Measurements from ENCODE around the gene ETF1.

ETF1 gene

GRCh38 chr5:138560971-138561370 is 17.9 kb upstream of the ETF1 start:
- no peak for DNase-seq

DNA sequence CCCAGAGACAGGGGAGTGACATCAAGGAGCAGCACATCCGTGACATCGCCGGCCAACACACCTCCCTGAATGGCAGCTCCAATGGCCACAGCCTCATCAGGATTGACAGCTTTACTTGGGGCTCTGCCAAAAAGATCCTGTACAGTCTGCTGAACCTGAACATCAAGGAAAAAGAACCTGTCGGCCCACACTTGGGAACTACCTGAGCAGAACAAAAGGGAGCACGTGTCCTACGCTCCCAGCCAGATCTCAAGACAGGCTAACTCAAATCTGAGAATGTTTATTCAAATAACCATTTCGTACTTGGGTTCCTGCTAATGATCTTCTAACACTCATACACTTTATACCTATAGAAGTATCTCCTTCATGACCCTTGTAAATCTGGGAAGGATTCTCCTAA is 16.9 kb upstream of the ETF1 start:
- no peak for DNase-seq

- no peak for DNase-seq
Measured at GRCh38 chr5:138557677-138558076, 14.6 kb upstream of the ETF1 start.

DNA sequence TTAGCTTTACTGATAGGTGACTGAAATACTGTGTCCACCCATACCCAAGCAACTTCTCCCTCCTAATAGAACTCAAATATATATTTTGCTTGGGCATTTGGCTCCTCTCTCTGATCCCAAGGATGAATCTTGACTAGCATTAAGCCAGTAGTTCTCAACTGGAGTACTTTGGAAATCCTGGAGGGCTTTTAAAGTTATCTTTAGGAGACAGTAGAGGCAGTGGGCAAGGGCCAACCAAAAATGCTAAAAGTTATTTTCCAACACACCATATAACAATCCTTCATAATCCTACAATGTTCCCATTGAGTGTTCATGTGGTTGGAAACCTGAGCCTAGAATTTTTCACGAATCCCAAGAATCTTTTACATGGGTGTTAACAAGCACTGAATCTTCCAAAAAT is 11.1 kb upstream of the ETF1 start:
- DNase-seq: no peak

DNA sequence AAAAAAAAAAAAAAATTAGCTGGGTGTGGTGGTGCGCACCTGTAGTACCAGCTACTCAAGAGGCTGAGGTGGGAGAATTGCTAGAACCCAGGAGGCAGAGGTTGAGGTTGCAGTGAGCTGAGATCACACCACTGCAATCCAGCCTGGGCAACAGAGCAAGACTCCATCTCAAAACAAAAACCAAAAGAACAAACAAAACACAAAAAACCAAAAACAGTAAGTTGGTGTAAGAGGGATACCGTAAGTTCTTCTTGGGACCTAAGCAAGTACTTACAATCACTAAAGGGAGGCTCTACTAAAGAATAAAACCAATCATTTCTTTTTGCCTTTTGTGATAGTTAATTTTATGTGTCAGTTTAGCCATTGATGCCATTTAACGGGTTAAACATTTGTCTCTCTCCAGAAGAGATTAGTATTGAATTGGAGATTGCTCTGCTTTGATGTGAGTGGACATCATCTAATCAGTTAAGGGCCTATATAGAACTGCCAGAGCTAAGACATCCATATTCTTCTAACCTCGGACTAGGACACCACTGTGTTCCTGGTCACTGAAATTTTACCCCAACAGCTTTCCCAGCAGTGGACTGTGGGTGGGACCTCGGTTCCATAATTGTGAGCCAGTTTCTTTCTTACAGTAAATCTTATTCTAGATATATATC is 10.5 kb upstream of the ETF1 start:
- no peak for DNase-seq

DNA sequence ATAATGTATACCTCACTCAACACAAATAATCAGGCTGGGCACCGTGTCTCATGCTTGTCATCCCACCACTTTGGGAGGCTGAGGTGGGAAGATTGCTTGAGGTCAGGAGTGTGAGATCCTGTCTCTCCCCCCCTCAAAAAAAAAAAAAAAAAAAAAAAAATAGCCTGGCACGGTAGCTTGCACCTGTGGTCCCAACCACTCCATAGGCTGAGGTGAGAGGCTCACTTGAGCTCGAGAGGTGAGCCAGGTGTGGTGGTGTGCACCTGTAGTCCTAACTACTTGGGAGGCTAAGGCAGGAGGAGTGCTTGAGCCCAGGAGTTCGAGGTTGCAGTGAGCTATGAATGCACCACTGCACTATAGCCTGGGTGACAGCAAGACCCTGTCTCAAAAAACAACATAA is 9.6 kb upstream of the ETF1 start:
- DNase-seq: no peak

DNA sequence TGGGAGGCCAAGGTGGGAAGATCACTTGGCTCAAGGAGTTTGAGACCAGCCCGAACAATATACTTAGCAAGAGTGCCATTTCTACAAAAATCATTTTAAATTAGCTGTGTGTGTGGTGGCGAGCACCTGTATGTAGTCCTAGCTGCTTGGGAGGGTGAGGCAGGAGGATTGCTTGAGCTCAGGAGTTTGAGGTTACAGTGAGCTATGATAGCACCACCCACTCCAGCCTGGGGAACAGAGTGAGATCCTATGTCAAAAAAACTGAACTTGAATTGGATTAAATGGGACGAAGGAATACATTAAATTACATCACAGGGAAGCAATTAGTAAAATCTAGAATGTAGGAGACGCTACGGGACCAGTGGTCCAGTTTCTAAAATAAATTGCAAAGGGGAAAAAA is 6.4 kb upstream of the ETF1 start:
- no peak for DNase-seq

DNA sequence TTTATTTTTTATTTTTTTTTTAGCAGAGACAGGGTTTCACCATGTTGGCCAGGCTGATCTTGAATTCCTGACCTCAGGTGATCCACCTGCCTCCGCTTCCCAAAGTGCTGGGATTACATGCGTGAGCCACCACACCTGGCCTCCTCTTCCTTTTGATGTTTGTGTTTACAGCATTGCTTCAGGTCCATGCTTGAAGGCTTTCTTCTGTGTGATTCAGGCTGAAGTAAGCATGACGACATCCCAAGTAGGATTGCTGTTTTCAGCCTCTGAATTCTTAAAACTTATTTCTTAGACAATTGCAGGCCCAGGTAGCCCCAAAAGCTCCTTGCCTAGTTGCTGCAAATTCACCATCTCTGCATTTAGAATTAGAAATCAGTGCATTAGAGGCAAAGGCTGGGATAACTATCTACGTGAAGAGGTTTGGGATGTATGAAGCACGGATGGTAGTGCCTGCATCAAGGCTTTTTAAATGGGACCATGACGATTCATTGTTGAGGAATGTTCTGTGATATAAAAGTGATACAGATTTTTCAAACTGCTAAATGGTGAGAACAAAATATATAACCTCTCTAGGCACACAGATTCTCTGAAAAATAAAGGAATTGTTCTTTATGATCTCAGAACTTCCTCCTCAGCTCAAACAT is 3.0 kb upstream of the ETF1 start:
- DNase-seq: no peak

DNA sequence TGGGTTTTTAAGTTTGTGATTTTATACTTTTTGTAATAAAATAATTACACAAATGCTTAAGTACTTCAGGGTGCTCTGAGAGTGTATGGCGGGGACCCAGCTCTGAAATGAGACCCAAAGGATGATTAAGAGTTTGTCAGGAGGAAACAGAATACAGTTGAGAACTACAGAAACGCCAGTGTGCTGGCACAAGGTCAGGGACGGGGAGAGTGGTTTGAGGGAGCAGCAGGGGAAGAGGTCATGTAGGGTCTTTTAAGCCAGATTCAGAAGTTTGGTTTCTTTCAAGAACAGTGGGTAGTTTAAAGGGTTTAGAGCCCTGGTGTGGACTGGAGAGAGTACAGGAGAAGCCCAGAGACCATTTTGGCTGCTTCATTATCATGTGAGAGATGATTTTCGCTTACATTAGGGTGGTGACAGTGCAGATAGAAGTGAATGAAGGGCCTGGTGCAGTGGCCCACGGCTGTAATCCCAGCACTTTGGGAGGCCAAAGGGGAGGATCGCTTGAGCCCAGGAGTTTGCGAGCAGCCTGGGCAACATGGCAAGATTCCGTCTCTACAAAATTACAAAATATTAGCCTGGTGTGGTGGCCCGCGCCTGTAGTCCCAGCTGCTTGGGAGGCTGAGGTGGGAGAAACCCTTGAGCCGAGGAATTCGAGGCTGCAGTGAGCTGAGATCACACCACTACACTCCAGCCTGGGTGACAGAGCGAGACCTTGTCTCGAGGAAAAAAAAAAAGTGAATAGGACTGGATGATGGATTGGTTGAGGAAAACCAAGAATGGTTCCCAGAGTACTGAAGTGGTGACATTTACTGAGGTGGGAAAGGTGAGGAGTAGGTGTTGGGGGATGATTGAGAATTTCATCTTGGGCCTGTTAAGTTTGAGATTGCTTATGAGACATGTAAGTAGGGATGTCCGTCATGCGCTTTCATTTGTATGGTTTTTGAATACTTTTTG is 1.4 kb upstream of the ETF1 start:
- DNase-seq: no peak

DNA sequence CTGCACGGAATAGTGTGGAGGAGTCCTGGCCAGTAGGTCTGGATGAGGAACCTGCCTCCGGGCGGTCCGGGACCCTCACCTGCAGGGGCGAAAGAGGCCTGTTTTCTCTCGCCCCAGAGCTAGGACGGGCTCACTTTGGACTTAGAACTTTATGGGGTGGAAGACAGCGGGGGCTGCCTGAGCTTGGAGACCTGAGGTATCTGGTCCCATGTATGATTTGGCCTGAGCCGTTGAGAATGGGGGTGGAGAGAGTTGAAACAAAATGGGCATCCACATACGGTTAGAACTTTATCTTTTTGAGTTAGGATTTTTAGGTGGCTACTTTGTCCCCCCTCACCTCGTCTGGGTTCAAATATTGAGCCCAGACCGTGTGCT is 681 bp upstream of the ETF1 start:
- DNase-seq: no peak

DNA sequence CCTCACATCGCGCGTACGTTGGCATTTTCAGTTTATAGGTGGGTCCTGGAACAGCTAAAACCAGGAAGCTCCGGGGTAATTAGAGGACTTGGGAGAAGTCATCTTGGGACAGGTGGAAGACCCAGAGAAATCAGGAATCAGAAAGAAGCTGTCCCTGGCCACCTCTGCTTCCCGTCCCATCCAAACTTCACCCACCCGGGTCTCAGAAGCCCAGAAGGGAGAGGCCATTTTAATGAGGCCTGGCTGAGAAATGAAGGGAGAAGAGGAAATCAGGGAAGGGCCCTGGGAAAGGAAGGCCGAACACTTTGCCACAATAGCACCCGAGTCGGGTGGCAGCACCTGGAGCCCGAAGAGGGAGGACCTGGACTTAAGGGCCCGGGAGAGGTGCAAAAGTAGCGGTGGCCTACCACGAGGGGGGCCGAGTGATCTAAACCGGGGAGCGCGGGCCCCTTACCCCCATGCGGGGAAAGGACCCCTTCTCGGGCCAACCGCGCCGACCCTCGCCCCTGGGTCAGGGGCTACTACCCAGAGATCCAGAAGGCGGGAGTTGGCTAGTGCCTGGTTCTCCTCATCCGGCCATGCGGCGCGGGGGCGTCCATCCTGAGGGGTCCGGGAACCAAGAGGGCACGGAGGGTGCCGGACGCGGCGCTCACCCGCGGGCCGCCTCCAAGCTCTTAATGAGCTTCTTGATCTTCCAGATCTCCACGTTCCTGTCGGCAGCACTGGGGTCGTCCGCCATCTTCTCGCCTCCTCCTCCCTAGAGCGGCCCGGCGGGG is 668 bp downstream of the ETF1 start:
- DNase-seq: no peak

DNA sequence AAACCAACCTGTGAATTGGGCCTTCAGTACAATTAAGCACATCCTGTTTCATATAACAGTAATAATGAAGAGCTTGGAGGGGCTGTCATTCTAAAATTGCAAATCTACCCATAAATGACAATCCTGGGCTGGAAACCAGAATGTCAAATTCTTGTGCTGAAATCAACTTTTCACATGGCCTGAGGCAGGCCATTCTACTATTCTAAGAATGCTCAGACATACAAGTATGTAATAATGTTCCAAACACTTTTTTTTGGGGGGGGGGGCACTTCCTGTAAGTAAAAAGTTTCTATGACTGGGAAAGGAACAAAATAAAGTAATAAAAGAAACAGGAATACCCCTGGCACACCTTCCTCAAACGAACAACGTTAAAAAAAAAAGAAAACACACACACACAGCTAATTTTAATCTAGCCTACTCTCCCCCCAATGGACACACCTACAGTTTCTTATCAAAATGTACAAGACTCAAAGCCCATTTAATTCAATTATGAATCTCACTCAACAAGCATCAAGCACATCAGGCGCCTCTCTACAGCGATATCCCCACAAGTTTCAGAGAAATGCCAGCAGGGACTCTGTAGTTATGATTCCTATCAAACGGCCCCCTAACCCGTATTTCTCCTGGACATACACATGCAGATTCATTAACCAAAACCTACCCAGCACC is 1.4 kb downstream of the ETF1 start:
- DNase-seq: no peak

- no peak for DNase-seq
Measured at GRCh38 chr5:138539791-138540190, 3.2 kb downstream of the ETF1 start.

- DNase-seq: no peak
Measured at GRCh38 chr5:138538943-138539627, 4.0 kb downstream of the ETF1 start.

DNA sequence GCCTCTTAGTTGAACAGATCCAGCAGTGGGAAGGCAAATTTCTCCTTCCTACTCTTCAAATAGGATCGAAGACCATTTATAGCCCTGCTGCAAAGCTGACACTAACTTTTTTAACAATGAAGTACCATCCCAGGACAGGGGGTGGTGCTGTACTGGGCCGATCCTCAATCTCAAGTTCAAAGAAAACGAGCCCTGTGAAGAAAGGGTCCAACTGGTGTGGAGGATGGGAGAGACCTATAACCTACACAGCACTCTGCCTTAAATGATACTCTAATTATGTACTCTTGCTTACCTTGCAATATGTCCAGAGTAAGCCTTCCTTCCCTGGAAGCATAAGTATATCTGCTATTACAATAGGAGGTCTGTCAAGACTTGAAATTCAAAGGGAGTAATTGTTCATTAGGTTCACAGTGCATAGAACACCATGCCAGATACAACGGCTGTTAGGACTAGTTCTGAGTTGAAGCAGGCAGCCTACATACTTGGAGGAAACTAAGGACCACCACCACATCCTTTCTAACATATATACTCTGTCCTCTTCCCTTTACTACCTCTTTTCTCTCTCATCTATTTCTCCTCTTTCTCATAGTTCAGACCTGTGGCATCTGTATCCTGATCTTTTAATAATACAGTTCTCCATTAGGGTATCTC is 6.2 kb downstream of the ETF1 start:
- no peak for DNase-seq

DNA sequence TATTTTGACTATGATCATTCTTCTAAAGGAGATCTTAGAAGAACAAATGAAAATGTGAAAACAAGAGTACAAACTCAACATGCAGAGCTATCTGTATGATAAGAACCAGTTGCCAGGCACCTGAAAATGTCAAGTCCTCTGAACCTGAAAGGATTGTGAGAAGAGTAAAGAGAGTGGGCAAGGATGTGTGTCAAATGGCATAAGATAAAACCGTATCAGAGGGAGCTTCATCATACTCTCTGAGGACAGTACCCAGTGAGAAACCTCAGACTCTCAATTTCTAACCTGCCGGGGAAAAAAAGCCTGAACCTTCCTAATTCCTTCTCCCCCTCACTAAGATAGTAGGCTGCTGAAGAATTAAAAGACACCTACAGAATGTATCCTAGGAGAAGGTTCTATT is 6.8 kb downstream of the ETF1 start:
- DNase-seq: no peak

- no peak for DNase-seq
Measured at GRCh38 chr5:138533973-138534941, 8.8 kb downstream of the ETF1 start.

GRCh38 chr5:138529812-138530211 is 13.2 kb downstream of the ETF1 start:
- DNase-seq: no peak

DNA sequence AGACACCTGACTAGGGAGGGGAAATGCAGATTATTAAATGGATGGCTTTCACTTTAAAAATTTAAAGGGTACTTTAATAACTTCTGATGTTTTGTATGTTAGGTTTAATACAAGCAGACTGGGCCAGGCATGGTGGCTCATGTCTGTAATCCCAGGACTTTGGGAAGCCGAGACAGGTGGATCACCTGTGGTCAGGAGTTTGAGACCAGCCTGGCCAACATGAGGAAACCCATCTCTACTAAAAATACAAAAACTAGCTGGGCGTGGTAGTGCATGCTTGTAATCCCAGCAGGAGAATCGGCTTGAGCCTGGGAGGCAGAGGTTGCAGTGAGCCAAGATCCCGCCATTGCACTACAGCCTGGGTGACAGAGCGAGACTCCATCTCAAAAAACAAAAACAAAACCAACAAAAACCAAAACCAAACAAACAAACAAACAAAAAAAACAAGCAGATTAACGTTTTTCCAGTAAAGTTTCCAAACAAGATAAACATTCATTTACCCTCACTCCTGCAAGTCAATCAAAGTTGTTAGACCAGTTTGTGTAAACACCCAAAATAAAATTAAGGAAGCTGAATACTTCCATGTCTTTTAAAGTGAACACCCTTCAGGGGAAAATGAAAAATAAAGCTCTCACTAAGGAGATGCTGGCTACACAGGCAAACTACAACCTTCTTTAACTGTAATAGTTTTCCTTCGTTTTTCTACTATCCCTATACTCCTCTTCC is 14.1 kb downstream of the ETF1 start:
- no peak for DNase-seq
